Measurements from ENCODE around the gene TBATA. TPM values are rescaled to one million over a fixed set of nuclear protein-coding genes. Genes with fewer than 3 reads are reported as not detected.

The TBATA gene
- total and polyA plus RNA-seq, 2 of the 8 experiments (the other 6 are each of a cell fraction or from before 2014, with no cell fraction given), result not detected

DNA sequence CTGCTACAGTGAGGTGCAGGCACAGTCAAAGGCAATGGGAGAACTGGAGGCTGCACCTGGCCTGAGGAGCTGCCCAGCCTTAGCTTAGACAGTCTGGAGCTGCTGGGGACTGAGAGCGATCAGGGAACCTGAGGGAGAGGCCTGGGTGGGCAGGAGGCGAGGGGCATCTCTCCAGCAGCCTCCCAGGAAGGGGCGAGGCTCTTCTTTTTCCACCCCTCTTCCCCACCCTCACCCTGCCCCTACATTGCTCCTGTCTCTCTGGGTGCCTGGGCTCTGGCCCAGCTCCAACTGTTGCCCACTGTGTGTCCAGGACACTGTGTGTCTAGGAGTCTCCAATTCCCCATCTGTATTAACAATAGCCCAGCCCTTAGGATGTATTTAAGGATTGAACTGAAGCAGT, 36.9 kb downstream of the TBATA start:
- no peak overlapping the region for H3K9ac ChIP-seq (replicated peaks in 1 of 4; ENCODE audit: extremely low read depth in 1 of 4, low read depth in 3 of 4, low read length in 3 of 4)

More for the DNA sequence above, 36.9 kb downstream of the TBATA start:
- no peak overlapping the region for H2AFZ ChIP-seq (ENCODE audit: low read length)
- H4K20me1 ChIP-seq (replicated peaks in 1 of 2; ENCODE audit: control insufficient read depth in 1 of 2, insufficient read depth in 2 of 2, low read length in 2 of 2), result peaks cover 0 to 2% of the 10 kb centered on the region in 2 experiments
- H2BK12ac ChIP-seq (ENCODE audit: low read depth, low read length), result no peak overlapping the region
- no peaks in the 10 kb centered on the region; a peak in 1 of 8 replicates for H3K36me3 ChIP-seq (ENCODE audit: control insufficient read depth in 2 of 4, insufficient read depth in 4 of 4, low read length in 3 of 4)
- no peaks in the 10 kb centered on the region for H3K79me1 ChIP-seq (ENCODE audit: low read depth, low read length)
- H2BK20ac ChIP-seq (ENCODE audit: low read length), result no peak overlapping the region
- H4K5ac ChIP-seq (ENCODE audit: insufficient read length, low read depth, low read length), result no peak overlapping the region
- no peak overlapping the region for H3K4ac ChIP-seq (replicated peaks; ENCODE audit: insufficient read length, low read depth, low read length)
- H3K18ac ChIP-seq (ENCODE audit: extremely low read depth, low read length), result no peak overlapping the region
- no peak overlapping the region for H3K4me3 ChIP-seq (ENCODE audit: extremely low read depth in 1 of 4, insufficient read depth in 2 of 4, low read depth in 3 of 4, low read length in 4 of 4)
- H3K23me2 ChIP-seq (ENCODE audit: low read depth, low read length), result no peaks in the 10 kb centered on the region
- TF ChIP-seq BRCA1 (IDR thresholded peaks at IDR 0.05; ENCODE audit: low read depth, low read length), result no peak
- H3K4me2 ChIP-seq (ENCODE audit: insufficient read depth in 1 of 2, low read depth in 2 of 2, low read length in 2 of 2), result no peak overlapping the region
- POLR2A ChIA-PET (ENCODE audit: partially characterized antibody), result interaction anchor here (1.1 kb wide), 1 partner anchor 125 kb away, joined by 3 read pairs; no protein-coding TSS in a partner anchor
- DNase-seq (ENCODE audit: low read depth in 1 of 2, low spot score in 2 of 2) (no peak), FAIRE-seq (no peak)
- no peak overlapping the region for H3K23ac ChIP-seq (ENCODE audit: insufficient read length)
- H2BK5ac ChIP-seq (ENCODE audit: low read depth, low read length), result no peak overlapping the region
- H2BK15ac ChIP-seq (ENCODE audit: low read length), result no peak overlapping the region
- H3K27me3 ChIP-seq (replicated peaks in 1 of 4; ENCODE audit: control insufficient read depth in 3 of 4, extremely low read depth in 1 of 4, insufficient read depth in 3 of 4, low read length in 3 of 4), result no peaks in the 10 kb centered on the region
- no peaks in the 10 kb centered on the region for H3K79me2 ChIP-seq (ENCODE audit: control insufficient read depth in 1 of 2, insufficient read depth in 2 of 2, low read length in 2 of 2)
- H3K14ac ChIP-seq (ENCODE audit: insufficient read length), result no peak overlapping the region
- H2AK5ac ChIP-seq (ENCODE audit: low read depth, low read length), result no peak overlapping the region
- no peak overlapping the region for H4K91ac ChIP-seq (replicated peaks; ENCODE audit: insufficient read length, low read length)
- CTCF ChIA-PET (ENCODE audit: partially characterized antibody), result interaction anchor here (0.5 to 3.6 kb wide), 3 partner anchors 11 to 296 kb away, joined by 4 to 22 read pairs (median 6); no protein-coding TSS in a partner anchor
- H3K27ac ChIP-seq (ENCODE audit: low read depth, low read length), result no peak overlapping the region
- WGBS, 2 experiments (ENCODE audit: extremely low coverage in 1 of 2, insufficient coverage in 1 of 2, insufficient read length in 1 of 2, insufficient replicate concordance in 2 of 2, low coverage in 1 of 2, low lambda C conversion rate in 2 of 2, missing lambda C conversion rate in 1 of 2), result 93% methylated on average over 3 of the region's 3 CpGs; no CpG with 5 or more reads in 1 of the 2 experiments
- H3K4me1 ChIP-seq (replicated peaks in 1 of 4; ENCODE audit: control insufficient read depth in 3 of 4, insufficient read depth in 4 of 4, low read length in 3 of 4), result no peaks in the 10 kb centered on the region
- no peaks in the 10 kb centered on the region for H3K9me3 ChIP-seq (ENCODE audit: insufficient read depth in 2 of 2, low read depth in 1 of 2, low read length in 1 of 2)
- H3K56ac ChIP-seq (replicated peaks; ENCODE audit: insufficient read length, low read depth, low read length), result no peak overlapping the region
- no peak overlapping the region for H4K8ac ChIP-seq (ENCODE audit: extremely low read depth, insufficient read depth, low read length)
- no peak overlapping the region for H2BK120ac ChIP-seq (replicated peaks; ENCODE audit: low read depth, low read length)

All from H1 (cell line).